Common myeloid progenitor, CD34-positive (primary cell): ENCODE measurements around the gene MAP3K21.
A peak's percentile ranks its signal among the peaks of the same experiment; 100 is the strongest.

Experiments
- CTCF ChIA-PET: fragments of 350-600 bp; sonication (Branson Sonifier 250); formaldehyde crosslinking; loops from one replicate; lab custom pipeline; 2021; ENCODE audit warnings: antibody characterized with exemption; lab: Charles Lee
- POLR2A ChIA-PET: fragments of 350-600 bp; sonication (Branson Sonifier 250); formaldehyde crosslinking; loops from one replicate; lab custom pipeline; 2021; ENCODE audit warnings: antibody characterized with exemption; lab: Charles Lee
- DNase-seq, 3 donors: peaks; one replicate each; pipeline versions ENCODE4 v3.0.0 to v3.0.0-alpha.2; 2013
- H3K27ac ChIP-seq, 2 experiments: 1 replicate in 1 of 2; 2 replicates in 1 of 2; pipeline ENCODE4 v1.7.0; 2013; ENCODE audit warnings: inconsistent platforms in 2 of 2, low read length in 2 of 2, mild to moderate bottlenecking in 2 of 2, low read depth in 1 of 2, moderate library complexity in 1 of 2; ENCODE audit not compliant: severe bottlenecking in 2 of 2, insufficient read depth in 1 of 2, poor library complexity in 1 of 2
- H3K27me3 ChIP-seq, 5 experiments: replicated peaks in 2 of 5; 1 replicate in 3 of 5; 2 replicates in 2 of 5; pipeline versions ENCODE4 v1.6.1 to v1.7.0; 2013; ENCODE audit warnings: low read length in 4 of 5, mild to moderate bottlenecking in 2 of 5, moderate library complexity in 2 of 5, inconsistent platforms in 1 of 5; ENCODE audit not compliant: insufficient read depth in 5 of 5, control insufficient read depth in 4 of 5
- H3K36me3 ChIP-seq, 4 experiments: 1 replicate in 2 of 4; 2 replicates in 2 of 4; pipeline versions ENCODE4 v1.6.1 to v1.7.0; 2013; ENCODE audit warnings: low read length in 3 of 4, control low read depth in 1 of 4, mild to moderate bottlenecking in 1 of 4; ENCODE audit not compliant: control insufficient read depth in 4 of 4, insufficient read depth in 4 of 4
- H3K4me1 ChIP-seq, 4 experiments: 1 replicate in 3 of 4; 2 replicates in 1 of 4; pipeline versions ENCODE4 v1.6.1 to v1.7.1; 2013; ENCODE audit warnings: low read length in 3 of 4, mild to moderate bottlenecking in 3 of 4, control low read depth in 1 of 4, inconsistent platforms in 1 of 4, moderate library complexity in 1 of 4; ENCODE audit not compliant: control insufficient read depth in 4 of 4, insufficient read depth in 4 of 4; ENCODE audit errors: control extremely low read depth in 1 of 4
- H3K4me3 ChIP-seq, 7 experiments: 1 replicate in 4 of 7; 2 replicates in 3 of 7; pipeline versions ENCODE4 v1.5.1 to v1.7.0; 2013; ENCODE audit warnings: mild to moderate bottlenecking in 7 of 7, low read length in 6 of 7, moderate library complexity in 6 of 7, inconsistent platforms in 2 of 7, low read depth in 2 of 7, control low read depth in 1 of 7; ENCODE audit not compliant: insufficient read depth in 4 of 7, control insufficient read depth in 1 of 7; ENCODE audit errors: extremely low read depth in 1 of 7
- H3K9me3 ChIP-seq, 5 experiments: 1 replicate in 4 of 5; 2 replicates in 1 of 5; pipeline versions ENCODE4 v1.6.1 to v1.7.1; 2013; ENCODE audit warnings: low read length in 4 of 5, mild to moderate bottlenecking in 2 of 5, inconsistent platforms in 1 of 5, low read depth in 1 of 5, moderate library complexity in 1 of 5; ENCODE audit not compliant: control insufficient read depth in 4 of 5, insufficient read depth in 2 of 5; ENCODE audit errors: control extremely low read depth in 1 of 5
- WGBS: methylation state at CpG from one replicate; pipeline ENCODE4 v1.1.5; 2013; ENCODE audit not compliant: insufficient coverage; 5-methylcytosine and 5-hydroxymethylcytosine counted together

The MAP3K21 gene

GRCh38 chr1:233333086-233333485, 5.6 kb downstream of the MAP3K21 start:
- POLR2A ChIA-PET: no interaction called here
- H3K4me1 ChIP-seq: peaks cover 0 to 16% (median 12%) of the 10 kb centered on the region in 4 experiments
- H3K9me3 ChIP-seq: no peaks in the 10 kb centered on the region
- DNase-seq: peak in 2 of 3 donors; percentile 15 to 32
- CTCF ChIA-PET: interaction anchor here (0.9 to 2.0 kb wide), 2 partner anchors 9 to 16 kb away, joined by 3 to 7 read pairs; no protein-coding TSS in a partner anchor
- H3K27me3 ChIP-seq: peaks cover 0 to 3% (median 0%) of the 10 kb centered on the region in 5 experiments
- no peak overlapping the region for H3K4me3 ChIP-seq
- no peak overlapping the region for H3K27ac ChIP-seq
- 100% methylated on average over 1 of the region's 1 CpG for WGBS
- H3K36me3 ChIP-seq: no peaks in the 10 kb centered on the region

GRCh38 chr1:233334092-233334491, 6.6 kb downstream of the MAP3K21 start:
- 100% methylated on average over 1 of the region's 7 CpGs for WGBS
- Histone ChIP-seq H3K4me1 (peaks cover 0 to 6% (median 2%) of the 10 kb centered on the region in 4 experiments), H3K4me3 (no peak overlapping the region), H3K27ac (no peak overlapping the region), H3K27me3 (peaks cover 0 to 2% (median 0%) of the 10 kb centered on the region in 5 experiments), H3K9me3 (no peaks in the 10 kb centered on the region), H3K36me3 (no peaks in the 10 kb centered on the region)
- ChIA-PET POLR2A (no interaction called here), CTCF (no interaction called here)
- no peak for DNase-seq

- H3K4me1 ChIP-seq: peaks cover 0 to 8% (median 2%) of the 10 kb centered on the region in 4 experiments
- CTCF ChIA-PET: no interaction called here
- POLR2A ChIA-PET: interaction anchor here (0.8 kb wide), 1 partner anchor 15 kb away, joined by 3 read pairs; no protein-coding TSS in a partner anchor
- no peak overlapping the region for H3K27ac ChIP-seq
- H3K36me3 ChIP-seq: no peaks in the 10 kb centered on the region
- no peaks in the 10 kb centered on the region for H3K27me3 ChIP-seq
- DNase-seq: no peak
- H3K9me3 ChIP-seq: no peaks in the 10 kb centered on the region
- WGBS: 90% methylated on average over 4 of the region's 5 CpGs
- H3K4me3 ChIP-seq: no peak overlapping the region
Observed at GRCh38 chr1:233336554-233337456, 9.3 kb downstream of the MAP3K21 start.

GRCh38 chr1:233337505-233337904, 10.0 kb downstream of the MAP3K21 start:
- Histone ChIP-seq H3K27ac (no peak overlapping the region), H3K4me3 (no peak overlapping the region), H3K36me3 (no peaks in the 10 kb centered on the region), H3K9me3 (no peaks in the 10 kb centered on the region), H3K4me1 (peaks cover 0 to 8% (median 2%) of the 10 kb centered on the region in 4 experiments), H3K27me3 (no peaks in the 10 kb centered on the region)
- DNase-seq: no peak
- CTCF ChIA-PET: interaction anchor here (0.6 kb wide), 1 partner anchor 41 kb away, joined by 3 read pairs; no protein-coding TSS in a partner anchor
- POLR2A ChIA-PET: no interaction called here
- WGBS: no CpG with 5 or more reads among the region's 3 CpGs

- POLR2A ChIA-PET: no interaction called here
- no peak for DNase-seq
- Histone ChIP-seq H3K27ac (no peak overlapping the region), H3K9me3 (no peaks in the 10 kb centered on the region), H3K4me1 (peaks cover 0 to 5% (median 2%) of the 10 kb centered on the region in 4 experiments), H3K36me3 (no peaks in the 10 kb centered on the region), H3K27me3 (no peaks in the 10 kb centered on the region), H3K4me3 (no peak overlapping the region)
- CTCF ChIA-PET: interaction anchor here (0.6 kb wide), 1 partner anchor 42 kb away, joined by 3 read pairs; no protein-coding TSS in a partner anchor
- WGBS: no CpG with 5 or more reads among the region's 2 CpGs
Observed at GRCh38 chr1:233338102-233338501, 10.6 kb downstream of the MAP3K21 start.

- Histone ChIP-seq H3K27ac (no peak overlapping the region), H3K27me3 (no peaks in the 10 kb centered on the region), H3K9me3 (no peaks in the 10 kb centered on the region), H3K4me1 (peaks cover 0 to 5% (median 2%) of the 10 kb centered on the region in 4 experiments), H3K4me3 (no peak overlapping the region), H3K36me3 (no peaks in the 10 kb centered on the region)
- DNase-seq: no peak
- ChIA-PET POLR2A (no interaction called here), CTCF (interaction anchor here (1.3 to 1.6 kb wide), 2 partner anchors 24 kb away, joined by 3 read pairs; no protein-coding TSS in a partner anchor)
- WGBS: 100% methylated on average over 3 of the region's 3 CpGs
Observed at GRCh38 chr1:233340031-233340555, 12.6 kb downstream of the MAP3K21 start.
